NCI-H146 (cell line): ENCODE measurements around the gene WDR37.

Experiments
- DNase-seq: peaks from one replicate; lab custom pipeline; 2025; lab: John Stamatoyannopoulos, UW

Gene WDR37

GRCh38 chr10:1169981-1170866, 114.0 kb downstream of the WDR37 start:
- DNase-seq: no peak

GRCh38 chr10:1170867-1171180, 114.6 kb downstream of the WDR37 start:
- DNase-seq: no peak

- DNase-seq: no peak
Measured at GRCh38 chr10:1171182-1171581, 115.0 kb downstream of the WDR37 start.

- DNase-seq: no peak
Measured at GRCh38 chr10:1171586-1171985, 115.4 kb downstream of the WDR37 start.

GRCh38 chr10:1172256-1172984, 116.2 kb downstream of the WDR37 start:
- no peak for DNase-seq

GRCh38 chr10:1173091-1173490, 116.9 kb downstream of the WDR37 start:
- DNase-seq: no peak

GRCh38 chr10:1174022-1174421, 117.8 kb downstream of the WDR37 start:
- no peak for DNase-seq

- no peak for DNase-seq
Measured at GRCh38 chr10:1175956-1176565, 119.9 kb downstream of the WDR37 start.

- DNase-seq: no peak
Measured at GRCh38 chr10:1177936-1178335, 121.8 kb downstream of the WDR37 start.

GRCh38 chr10:1178506-1178905, 122.3 kb downstream of the WDR37 start:
- DNase-seq: no peak

- no peak for DNase-seq
Measured at GRCh38 chr10:1179346-1180070, 123.3 kb downstream of the WDR37 start.

- DNase-seq: no peak
Measured at GRCh38 chr10:1180071-1180730, 124.0 kb downstream of the WDR37 start.

- DNase-seq: no peak
Measured at GRCh38 chr10:1180836-1181235, 124.7 kb downstream of the WDR37 start.
